A549 (cell line): Measurements from ENCODE around the gene PLA2G2D. TPM values are rescaled to one million over a fixed set of nuclear protein-coding genes. Genes with fewer than 3 reads are reported as not detected.

Source experiments
- ATAC-seq, 2 experiments: fragments of 200-7000 bp in 1 of 2; fragments of >200 bp in 1 of 2; cut with Nextera tagmentation in 1 of 2; cut with Tn5 transposase in 1 of 2; 3 replicates each; pipeline versions ENCODE4 v1.8.0 to v1.9.1; 2018 to 2020; ENCODE audit warnings: mild to moderate bottlenecking in 1 of 2, moderate library complexity in 1 of 2
- CTCF ChIA-PET: fragments of 300-600 bp; sonication (Branson Sonifier 250); formaldehyde crosslinking; extraction: SDS; loops from one replicate; lab custom pipeline; 2021; ENCODE audit warnings: antibody characterized with exemption, inconsistent platforms; lab: Yijun Ruan, JAX
- POLR2A ChIA-PET: fragments of 350-600 bp; formaldehyde crosslinking; extraction: SDS; loops from one replicate; lab custom pipeline; 2021; ENCODE audit warnings: antibody characterized with exemption, inconsistent platforms; lab: Yijun Ruan, JAX
- DNase-seq, 2 experiments: peaks; one replicate each; pipeline versions ENCODE4 v3.0.0 to v3.0.0-alpha.2; 2011 to 2016; ENCODE audit warnings: low read depth in 1 of 2, low spot score in 1 of 2
- FAIRE-seq: peaks from 2 replicates; lab custom pipeline; 2011; peaks lifted over from hg19 to GRCh38; lab: Jason Lieb, UNC
- H3K27ac ChIP-seq, 2 experiments: fragments of >200 bp; sonication (Bioruptor Twin); formaldehyde crosslinking; 3 replicates each; pipeline ENCODE4 v1.5.1; 2016 to 2017
- H3K4me1 ChIP-seq: fragments of >200 bp; sonication (Bioruptor Twin); formaldehyde crosslinking; 3 replicates; pipeline ENCODE4 v1.6.1; 2016
- H3K4me2 ChIP-seq: fragments of >200 bp; sonication (Bioruptor Twin); formaldehyde crosslinking; 3 replicates; pipeline ENCODE4 v1.6.1; 2016
- H3K4me3 ChIP-seq: fragments of >200 bp; sonication (Bioruptor Twin); formaldehyde crosslinking; 3 replicates; pipeline ENCODE4 v1.5.1; 2016
- H3K9me3 ChIP-seq: fragments of >200 bp; sonication (Bioruptor Twin); formaldehyde crosslinking; 3 replicates; pipeline ENCODE4 v1.6.1; 2016
- CBX8 ChIP-seq: fragments of 200-600 bp; sonication (generic); IDR thresholded peaks from 2 replicates; pipeline ENCODE4 v1.6.1; 2016
- CHD4 ChIP-seq: fragments of 200-600 bp; sonication (generic); IDR thresholded peaks from 2 replicates; pipeline ENCODE4 v1.6.1; 2016; ENCODE audit warnings: antibody characterized with exemption, mild to moderate bottlenecking, borderline replicate concordance
- FOSB ChIP-seq: fragments of 250-450 bp; sonication (Bioruptor Pico); IDR thresholded peaks from 2 replicates; pipeline ENCODE4 v1.5.0; 2020; ENCODE audit warnings: mild to moderate bottlenecking, moderate library complexity
- FOSL2 ChIP-seq, 2 experiments: fragments of 450-650 bp in 1 of 2; fragments of >200 bp in 1 of 2; sonication (Bioruptor Twin) in 1 of 2; formaldehyde crosslinking; IDR thresholded peaks; 2 replicates each; pipeline versions ENCODE4 v1.5.0 to v1.6.1; 2016 to 2020; ENCODE audit warnings: mild to moderate bottlenecking in 1 of 2, moderate library complexity in 1 of 2
- FOXS1 ChIP-seq: fragments of 250-450 bp; sonication (Bioruptor Pico); IDR thresholded peaks from 2 replicates; pipeline ENCODE4 v1.5.0; 2020; ENCODE audit warnings: mild to moderate bottlenecking, moderate library complexity
- HDAC2 ChIP-seq: fragments of 200-600 bp; sonication (generic); IDR thresholded peaks from 2 replicates; pipeline ENCODE4 v1.6.1; 2016
- HEYL ChIP-seq: fragments of 250-450 bp; sonication (Bioruptor Pico); IDR thresholded peaks from 2 replicates; pipeline ENCODE4 v1.8.0; 2021; ENCODE audit warnings: mild to moderate bottlenecking, moderate library complexity
- HOXB5 ChIP-seq: fragments of 250-450 bp; sonication (Bioruptor Pico); IDR thresholded peaks from 2 replicates; pipeline ENCODE4 v1.5.0; 2020; ENCODE audit warnings: mild to moderate bottlenecking, moderate library complexity
- KDM1A ChIP-seq: fragments of 200-600 bp; sonication (generic); IDR thresholded peaks from 2 replicates; pipeline ENCODE4 v1.6.1; 2016; ENCODE audit warnings: low read depth, mild to moderate bottlenecking
- KDM5A ChIP-seq: fragments of 200-600 bp; sonication (generic); IDR thresholded peaks from 2 replicates; pipeline ENCODE4 v1.6.1; 2016; ENCODE audit warnings: antibody characterized with exemption, mild to moderate bottlenecking
- MAFK ChIP-seq: fragments of 450-650 bp; IDR thresholded peaks from 2 replicates; pipeline ENCODE4 v1.6.1; 2014; ENCODE audit not compliant: partially characterized antibody
- MAZ ChIP-seq: fragments of 150-350 bp; IDR thresholded peaks from 2 replicates; pipeline ENCODE4 v1.6.1; 2014; ENCODE audit warnings: antibody characterized with exemption, low read depth, low read length, borderline replicate concordance
- MYC ChIP-seq: IDR thresholded peaks from 2 replicates; pipeline ENCODE4 v1.6.1; 2012; ENCODE audit warnings: mild to moderate bottlenecking, inconsistent platforms, low read length, improper control_type of control experiment, borderline replicate concordance
- NFE2L2 ChIP-seq: fragments of 150-350 bp; conservative IDR thresholded peaks from 2 replicates; pipeline ENCODE4 v1.6.1; 2014; ENCODE audit warnings: low read length
- NR3C1 ChIP-seq: fragments of >200 bp; sonication (Bioruptor Twin); formaldehyde crosslinking; IDR thresholded peaks from 3 replicates; pipeline ENCODE4 v1.6.1; 2017
- POLR2AphosphoS2 ChIP-seq: conservative IDR thresholded peaks from 2 replicates; pipeline ENCODE4 v1.6.1; 2012; ENCODE audit warnings: low read length, improper control_type of control experiment, inconsistent platforms
- RARB ChIP-seq: fragments of 250-450 bp; sonication (Bioruptor Pico); IDR thresholded peaks from 2 replicates; pipeline ENCODE4 v1.8.0; 2021; ENCODE audit warnings: mild to moderate bottlenecking, moderate library complexity
- TP53 ChIP-seq: fragments of 250-450 bp; sonication (Bioruptor Pico); IDR thresholded peaks from 2 replicates; pipeline ENCODE4 v1.5.0; 2021; ENCODE audit warnings: mild to moderate bottlenecking, moderate library complexity
- ZNF302 ChIP-seq: fragments of 250-450 bp; sonication (Bioruptor Pico); IDR thresholded peaks from 2 replicates; pipeline ENCODE4 v1.9.0; 2021; ENCODE audit warnings: inconsistent platforms, mild to moderate bottlenecking, moderate library complexity
- ZSCAN20 ChIP-seq: fragments of 250-450 bp; sonication (Bioruptor Pico); IDR thresholded peaks from 2 replicates; pipeline ENCODE4 v1.8.0; 2022; ENCODE audit warnings: mild to moderate bottlenecking, moderate library complexity
- WGBS: methylation state at CpG from one replicate; pipeline ENCODE4 v1.1.6; 2017; ENCODE audit errors: missing lambda C conversion rate; 5-methylcytosine and 5-hydroxymethylcytosine counted together
- polyA plus RNA-seq, 4 experiments: library from polyadenylated mRNA; depleted of rRNA in 3 of 4; stranded (reverse); fragments of >200 nt; fragmentation: RNase III in 1 of 4; extraction: RNeasy Plus Mini Kit Qiagen cat#74134 plus additional on column Dnase treatment in 1 of 4; gene quantifications; 2 replicates in 3 of 4; 3 replicates in 1 of 4; pipeline ENCODE4 v1.2.3, GENCODE V29; 2011 to 2017
- TF ChIP-seq, protein P1 (sequence below): fragments of 200-600 bp; sonication (generic); IDR thresholded peaks from 2 replicates; pipeline ENCODE4 v1.6.1; 2016; ENCODE audit warnings: antibody characterized with exemption, mild to moderate bottlenecking, moderate library complexity
- TF ChIP-seq, protein P2 (sequence below): fragments of 150-350 bp; IDR thresholded peaks from 2 replicates; pipeline ENCODE4 v1.6.1; 2014; ENCODE audit warnings: low read depth, mild to moderate bottlenecking, low read length
- TF ChIP-seq, protein P3 (sequence below): fragments of 250-450 bp; sonication (Bioruptor Pico); IDR thresholded peaks from 2 replicates; pipeline ENCODE4 v1.5.0; 2020; ENCODE audit warnings: low read depth, mild to moderate bottlenecking, moderate library complexity

PLA2G2D gene
- polyA plus RNA-seq, 2 of the 4 experiments (the other 2 are of a cell fraction): not detected

DNA sequence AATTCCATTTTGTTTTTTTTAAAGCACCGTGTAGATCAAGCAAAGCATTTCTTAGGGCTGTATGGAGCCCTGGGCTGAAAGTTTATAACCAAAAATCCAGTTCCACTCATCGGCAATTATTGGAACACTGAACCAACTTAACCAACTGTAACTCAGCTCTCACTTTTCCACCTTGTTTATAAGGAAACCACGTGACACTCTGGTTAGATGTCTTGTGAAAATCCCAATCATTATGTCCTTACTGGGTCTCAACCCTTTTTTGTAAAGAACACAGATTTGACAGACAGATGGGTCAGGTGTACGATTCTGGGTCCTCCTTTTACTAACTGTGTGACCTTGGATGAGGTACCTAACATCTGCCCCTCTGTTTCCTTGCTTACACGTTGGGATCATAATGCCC is 43.1 kb downstream of the PLA2G2D start:
- no peaks in the 10 kb centered on the region for H3K4me1 ChIP-seq
- ATAC-seq (no peak), DNase-seq (no peak), FAIRE-seq (no peak)
- CTCF ChIA-PET: no interaction called here
- POLR2A ChIA-PET: no interaction called here
- 16% methylated on average over 5 of the region's 5 CpGs for WGBS
- no peaks in the 10 kb centered on the region for H3K9me3 ChIP-seq
- no peak overlapping the region for H3K4me2 ChIP-seq
- TF ChIP-seq ZSCAN20 (CRISPR knock-in tag) (no peak), MYC (no peak), KDM5A (no peak), FOXS1 (CRISPR knock-in tag) (no peak), RARB (no peak), HDAC2 (no peak), CHD4 (no peak), NFE2L2 (no peak)
- TF ChIP-seq, protein P1, sequence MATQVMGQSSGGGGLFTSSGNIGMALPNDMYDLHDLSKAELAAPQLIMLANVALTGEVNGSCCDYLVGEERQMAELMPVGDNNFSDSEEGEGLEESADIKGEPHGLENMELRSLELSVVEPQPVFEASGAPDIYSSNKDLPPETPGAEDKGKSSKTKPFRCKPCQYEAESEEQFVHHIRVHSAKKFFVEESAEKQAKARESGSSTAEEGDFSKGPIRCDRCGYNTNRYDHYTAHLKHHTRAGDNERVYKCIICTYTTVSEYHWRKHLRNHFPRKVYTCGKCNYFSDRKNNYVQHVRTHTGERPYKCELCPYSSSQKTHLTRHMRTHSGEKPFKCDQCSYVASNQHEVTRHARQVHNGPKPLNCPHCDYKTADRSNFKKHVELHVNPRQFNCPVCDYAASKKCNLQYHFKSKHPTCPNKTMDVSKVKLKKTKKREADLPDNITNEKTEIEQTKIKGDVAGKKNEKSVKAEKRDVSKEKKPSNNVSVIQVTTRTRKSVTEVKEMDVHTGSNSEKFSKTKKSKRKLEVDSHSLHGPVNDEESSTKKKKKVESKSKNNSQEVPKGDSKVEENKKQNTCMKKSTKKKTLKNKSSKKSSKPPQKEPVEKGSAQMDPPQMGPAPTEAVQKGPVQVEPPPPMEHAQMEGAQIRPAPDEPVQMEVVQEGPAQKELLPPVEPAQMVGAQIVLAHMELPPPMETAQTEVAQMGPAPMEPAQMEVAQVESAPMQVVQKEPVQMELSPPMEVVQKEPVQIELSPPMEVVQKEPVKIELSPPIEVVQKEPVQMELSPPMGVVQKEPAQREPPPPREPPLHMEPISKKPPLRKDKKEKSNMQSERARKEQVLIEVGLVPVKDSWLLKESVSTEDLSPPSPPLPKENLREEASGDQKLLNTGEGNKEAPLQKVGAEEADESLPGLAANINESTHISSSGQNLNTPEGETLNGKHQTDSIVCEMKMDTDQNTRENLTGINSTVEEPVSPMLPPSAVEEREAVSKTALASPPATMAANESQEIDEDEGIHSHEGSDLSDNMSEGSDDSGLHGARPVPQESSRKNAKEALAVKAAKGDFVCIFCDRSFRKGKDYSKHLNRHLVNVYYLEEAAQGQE: no peak
- no peak overlapping the region for H3K4me3 ChIP-seq
- H3K27ac ChIP-seq: no peak overlapping the region

DNA sequence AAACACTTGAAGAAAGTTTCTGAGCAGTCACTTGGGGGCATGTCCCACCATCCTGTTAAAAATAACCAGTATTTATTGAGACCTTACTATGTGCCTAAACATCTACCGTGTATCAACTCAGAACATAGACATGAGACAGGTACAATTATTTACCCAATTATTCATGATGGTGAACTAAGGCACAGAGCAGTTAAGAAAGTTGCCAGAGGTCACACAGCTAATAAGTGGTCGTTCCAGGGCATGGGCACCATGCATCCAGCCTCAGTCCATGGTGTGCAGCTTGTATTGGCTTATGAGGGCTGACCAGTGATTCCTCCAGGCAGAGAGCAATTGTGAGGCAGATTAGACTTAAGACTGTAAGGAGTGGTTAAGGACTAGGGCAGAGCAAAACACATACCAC is 44.0 kb downstream of the PLA2G2D start:
- no peak for ATAC-seq
- 52% methylated on average over 2 of the region's 2 CpGs for WGBS

More for the DNA sequence above, 44.0 kb downstream of the PLA2G2D start:
- Histone ChIP-seq H3K4me1 (no peaks in the 10 kb centered on the region), H3K27ac (no peak overlapping the region), H3K4me3 (no peak overlapping the region), H3K9me3 (no peaks in the 10 kb centered on the region), H3K4me2 (no peak overlapping the region)
- TF ChIP-seq, protein P2, sequence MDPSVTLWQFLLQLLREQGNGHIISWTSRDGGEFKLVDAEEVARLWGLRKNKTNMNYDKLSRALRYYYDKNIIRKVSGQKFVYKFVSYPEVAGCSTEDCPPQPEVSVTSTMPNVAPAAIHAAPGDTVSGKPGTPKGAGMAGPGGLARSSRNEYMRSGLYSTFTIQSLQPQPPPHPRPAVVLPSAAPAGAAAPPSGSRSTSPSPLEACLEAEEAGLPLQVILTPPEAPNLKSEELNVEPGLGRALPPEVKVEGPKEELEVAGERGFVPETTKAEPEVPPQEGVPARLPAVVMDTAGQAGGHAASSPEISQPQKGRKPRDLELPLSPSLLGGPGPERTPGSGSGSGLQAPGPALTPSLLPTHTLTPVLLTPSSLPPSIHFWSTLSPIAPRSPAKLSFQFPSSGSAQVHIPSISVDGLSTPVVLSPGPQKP: no peak
- TF ChIP-seq CBX8 (no peak), POLR2AphosphoS2 (no peak), FOSB (CRISPR knock-in tag) (no peak), FOSL2 (IDR thresholded peaks at IDR 0.05) (no peak), FOSL2 (CRISPR knock-in tag; IDR thresholded peaks at IDR 0.05) (no peak), TP53 (CRISPR knock-in tag) (no peak), ZNF302 (no peak), HOXB5 (no peak), MAZ (no peak), MAFK (no peak), RARB (no peak), NR3C1 (no peak), HEYL (CRISPR knock-in tag) (no peak), KDM1A (no peak)
- TF ChIP-seq, protein P3, sequence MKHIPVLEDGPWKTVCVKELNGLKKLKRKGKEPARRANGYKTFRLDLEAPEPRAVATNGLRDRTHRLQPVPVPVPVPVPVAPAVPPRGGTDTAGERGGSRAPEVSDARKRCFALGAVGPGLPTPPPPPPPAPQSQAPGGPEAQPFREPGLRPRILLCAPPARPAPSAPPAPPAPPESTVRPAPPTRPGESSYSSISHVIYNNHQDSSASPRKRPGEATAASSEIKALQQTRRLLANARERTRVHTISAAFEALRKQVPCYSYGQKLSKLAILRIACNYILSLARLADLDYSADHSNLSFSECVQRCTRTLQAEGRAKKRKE (CRISPR knock-in tag): no peak
- TF ChIP-seq, protein P1: no peak
- CTCF ChIA-PET: interaction anchor here (1.0 kb wide), 1 partner anchor 9 kb away, joined by 3 read pairs; no protein-coding TSS in a partner anchor
- POLR2A ChIA-PET: no interaction called here
- DNase-seq (no peak), FAIRE-seq (no peak)
